Measurements from ENCODE around the gene OR1D5. TPM values are rescaled to one million over a fixed set of nuclear protein-coding genes. Genes with fewer than 3 reads are reported as not detected.

The OR1D5 gene
- total and polyA plus RNA-seq, 2 of the 8 experiments (the other 6 are each of a cell fraction or from before 2014, with no cell fraction given): not detected

GRCh38 chr17:3022197-3022596, 41.2 kb downstream of the OR1D5 start:
- WGBS, 2 experiments (ENCODE audit: extremely low coverage in 1 of 2, insufficient coverage in 1 of 2, insufficient read length in 1 of 2, insufficient replicate concordance in 2 of 2, low coverage in 1 of 2, low lambda C conversion rate in 2 of 2, missing lambda C conversion rate in 1 of 2): 96% methylated on average over 4 of the region's 4 CpGs; no CpG with 5 or more reads in 1 of the 2 experiments

More at GRCh38 chr17:3022197-3022596, 41.2 kb downstream of the OR1D5 start:
- FAIRE-seq: peak; percentile 7
- Histone ChIP-seq H3K14ac (ENCODE audit: insufficient read length) (no peak overlapping the region), H2AK5ac (ENCODE audit: low read depth, low read length) (no peak overlapping the region), H3K4me2 (ENCODE audit: insufficient read depth in 1 of 2, low read depth in 2 of 2, low read length in 2 of 2) (no peak overlapping the region), H3K18ac (ENCODE audit: extremely low read depth, low read length) (no peak overlapping the region), H3K27ac (ENCODE audit: low read depth, low read length) (no peak overlapping the region), H3K9me3 (ENCODE audit: insufficient read depth in 2 of 2, low read depth in 1 of 2, low read length in 1 of 2) (peaks cover 3 to 7% of the 10 kb centered on the region in 2 experiments; a peak in 2 of 4 replicates), H3K23me2 (ENCODE audit: low read depth, low read length) (no peaks in the 10 kb centered on the region), H3K79me2 (ENCODE audit: control insufficient read depth in 1 of 2, insufficient read depth in 2 of 2, low read length in 2 of 2) (no peaks in the 10 kb centered on the region), H2BK12ac (ENCODE audit: low read depth, low read length) (no peak overlapping the region), H3K4ac (replicated peaks; ENCODE audit: insufficient read length, low read depth, low read length) (no peak overlapping the region), H3K9ac (replicated peaks in 1 of 4; ENCODE audit: extremely low read depth in 1 of 4, low read depth in 3 of 4, low read length in 3 of 4) (no peak overlapping the region), H4K91ac (replicated peaks; ENCODE audit: insufficient read length, low read length) (no peak overlapping the region), H3K4me1 (replicated peaks in 1 of 4; ENCODE audit: control insufficient read depth in 3 of 4, insufficient read depth in 4 of 4, low read length in 3 of 4) (no peaks in the 10 kb centered on the region), H3K56ac (replicated peaks; ENCODE audit: insufficient read length, low read depth, low read length) (no peak overlapping the region), H3K4me3 (ENCODE audit: extremely low read depth in 1 of 4, insufficient read depth in 2 of 4, low read depth in 3 of 4, low read length in 4 of 4) (no peak overlapping the region), H4K8ac (ENCODE audit: extremely low read depth, insufficient read depth, low read length) (no peak overlapping the region), H2BK20ac (ENCODE audit: low read length) (no peak overlapping the region), H3K27me3 (replicated peaks in 1 of 4; ENCODE audit: control insufficient read depth in 3 of 4, extremely low read depth in 1 of 4, insufficient read depth in 3 of 4, low read length in 3 of 4) (no peaks in the 10 kb centered on the region), H3K36me3 (ENCODE audit: control insufficient read depth in 2 of 4, insufficient read depth in 4 of 4, low read length in 3 of 4) (peaks cover 0 to 28% (median 15%) of the 10 kb centered on the region in 4 experiments; a peak in 6 of 8 replicates), H2AFZ (ENCODE audit: low read length) (no peak overlapping the region), H4K5ac (ENCODE audit: insufficient read length, low read depth, low read length) (no peak overlapping the region), H2BK120ac (replicated peaks; ENCODE audit: low read depth, low read length) (no peak overlapping the region), H3K79me1 (ENCODE audit: low read depth, low read length) (no peaks in the 10 kb centered on the region), H3K23ac (ENCODE audit: insufficient read length) (no peak overlapping the region), H2BK15ac (ENCODE audit: low read length) (no peak overlapping the region), H2BK5ac (ENCODE audit: low read depth, low read length) (no peak overlapping the region), H4K20me1 (replicated peaks in 1 of 2; ENCODE audit: control insufficient read depth in 1 of 2, insufficient read depth in 2 of 2, low read length in 2 of 2) (peaks cover 0 to 3% of the 10 kb centered on the region in 2 experiments)
- DNase-seq (ENCODE audit: low read depth in 1 of 2, low spot score in 2 of 2): no peak
- ChIA-PET POLR2A (ENCODE audit: partially characterized antibody) (no interaction called here), CTCF (ENCODE audit: partially characterized antibody) (no interaction called here)
